ENCODE measurements around the gene PEF1. TPM values are rescaled to one million over a fixed set of nuclear protein-coding genes. Genes with fewer than 3 reads are reported as not detected.

Gene PEF1
- total RNA-seq, 1 donor from 2014 or later = 53.0 TPM

- no peak overlapping the region for H3K4me3 Mint-ChIP-seq (ENCODE audit: unreplicated experiment)
- no peak overlapping the region for H3K27ac Mint-ChIP-seq (ENCODE audit: unreplicated experiment)
- H3K27me3 Mint-ChIP-seq (ENCODE audit: low read depth) = peaks cover 6% of the 10 kb centered on the region
- peaks cover 2% of the 10 kb centered on the region for H3K36me3 Mint-ChIP-seq (ENCODE audit: low read depth)
- TF ChIP-seq CTCF (IDR thresholded peaks at IDR 0.05) = no peak
- H3K9me3 Mint-ChIP-seq (ENCODE audit: low read depth) = no peaks in the 10 kb centered on the region
- DNase-seq (ENCODE audit: low spot score) = no peak
- H3K4me1 Mint-ChIP-seq (ENCODE audit: low read depth) = no peaks in the 10 kb centered on the region
Observed at GRCh38 chr1:31598980-31599379, 45.7 kb downstream of the PEF1 start.

- H3K4me1 Mint-ChIP-seq (ENCODE audit: low read depth) = peaks cover 8% of the 10 kb centered on the region
- peaks cover 3% of the 10 kb centered on the region for H3K27me3 Mint-ChIP-seq (ENCODE audit: low read depth)
- no peaks in the 10 kb centered on the region for H3K36me3 Mint-ChIP-seq (ENCODE audit: low read depth)
- no peak for TF ChIP-seq CTCF (IDR thresholded peaks at IDR 0.05)
- no peak overlapping the region for H3K27ac Mint-ChIP-seq (ENCODE audit: unreplicated experiment)
- no peaks in the 10 kb centered on the region for H3K9me3 Mint-ChIP-seq (ENCODE audit: low read depth)
- no peak for DNase-seq (ENCODE audit: low spot score)
- no peak overlapping the region for H3K4me3 Mint-ChIP-seq (ENCODE audit: unreplicated experiment)
Observed at GRCh38 chr1:31596737-31597097, 48.0 kb downstream of the PEF1 start.

GRCh38 chr1:31595836-31596736 is 48.6 kb downstream of the PEF1 start:
- no peaks in the 10 kb centered on the region for H3K36me3 Mint-ChIP-seq (ENCODE audit: low read depth)

GRCh38 chr1:31593770-31594632 is 50.7 kb downstream of the PEF1 start:
- TF ChIP-seq CTCF (IDR thresholded peaks at IDR 0.05) = peak; percentile 86

More at GRCh38 chr1:31595836-31596736, 48.6 kb downstream of the PEF1 start:
- no peak for TF ChIP-seq CTCF (IDR thresholded peaks at IDR 0.05)
- peaks cover 15% of the 10 kb centered on the region for H3K4me1 Mint-ChIP-seq (ENCODE audit: low read depth)
- H3K27me3 Mint-ChIP-seq (ENCODE audit: low read depth) = peaks cover 3% of the 10 kb centered on the region
- H3K9me3 Mint-ChIP-seq (ENCODE audit: low read depth) = no peaks in the 10 kb centered on the region
- H3K4me3 Mint-ChIP-seq (ENCODE audit: unreplicated experiment) = no peak overlapping the region
- no peak overlapping the region for H3K27ac Mint-ChIP-seq (ENCODE audit: unreplicated experiment)
- no peak for DNase-seq (ENCODE audit: low spot score)

GRCh38 chr1:31593136-31593665 is 51.5 kb downstream of the PEF1 start:
- Mint-ChIP-seq H3K27me3 (ENCODE audit: low read depth) (peaks cover 3% of the 10 kb centered on the region), H3K36me3 (ENCODE audit: low read depth) (no peaks in the 10 kb centered on the region), H3K27ac (ENCODE audit: unreplicated experiment) (no peak overlapping the region), H3K4me3 (ENCODE audit: unreplicated experiment) (no peak overlapping the region), H3K9me3 (ENCODE audit: low read depth) (no peaks in the 10 kb centered on the region), H3K4me1 (ENCODE audit: low read depth) (peaks cover 23% of the 10 kb centered on the region)
- DNase-seq (ENCODE audit: low spot score) = no peak
- no peak for TF ChIP-seq CTCF (IDR thresholded peaks at IDR 0.05)

More at GRCh38 chr1:31593770-31594632, 50.7 kb downstream of the PEF1 start:
- Mint-ChIP-seq H3K27ac (ENCODE audit: unreplicated experiment) (no peak overlapping the region), H3K9me3 (ENCODE audit: low read depth) (no peaks in the 10 kb centered on the region), H3K36me3 (ENCODE audit: low read depth) (no peaks in the 10 kb centered on the region), H3K4me3 (ENCODE audit: unreplicated experiment) (no peak overlapping the region), H3K4me1 (ENCODE audit: low read depth) (peaks cover 21% of the 10 kb centered on the region), H3K27me3 (ENCODE audit: low read depth) (peaks cover 3% of the 10 kb centered on the region)
- DNase-seq (ENCODE audit: low spot score) = no peak
